GM10266 (cell line): ENCODE data around the gene NOD1.

Experiments used
- DNase-seq: peaks from one replicate; pipeline ENCODE4 v3.0.0; 2012; ENCODE audit errors: extremely low spot score
- TF ChIP-seq, protein P1 (sequence below): IDR thresholded peaks from 2 replicates; pipeline ENCODE4 v1.5.1; 2012; ENCODE audit warnings: mild to moderate bottlenecking, low read depth; ENCODE audit not compliant: control insufficient read depth, insufficient read depth; ENCODE audit errors: missing control alignments

Gene NOD1

DNA sequence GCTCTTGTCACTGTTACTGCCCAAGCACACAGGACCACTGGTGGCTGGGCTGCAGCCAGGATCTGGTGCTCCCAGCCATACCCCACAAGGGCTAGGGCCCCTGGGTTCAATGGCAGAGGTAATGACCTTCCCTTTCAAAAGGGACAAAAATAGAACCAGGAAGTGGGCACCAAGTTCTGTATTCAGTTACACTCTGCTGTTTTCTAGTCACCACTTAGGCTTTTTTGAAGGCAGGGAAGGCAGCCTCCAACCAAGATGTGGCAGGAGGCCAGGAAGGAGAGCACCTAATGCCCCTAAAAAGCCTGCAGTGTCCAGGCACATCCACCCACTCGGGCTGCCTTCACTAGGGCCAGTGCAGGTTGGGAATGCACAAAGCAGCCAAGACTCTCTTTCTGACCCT lies 47.8 kb downstream of the NOD1 start:
- TF ChIP-seq, protein P1, sequence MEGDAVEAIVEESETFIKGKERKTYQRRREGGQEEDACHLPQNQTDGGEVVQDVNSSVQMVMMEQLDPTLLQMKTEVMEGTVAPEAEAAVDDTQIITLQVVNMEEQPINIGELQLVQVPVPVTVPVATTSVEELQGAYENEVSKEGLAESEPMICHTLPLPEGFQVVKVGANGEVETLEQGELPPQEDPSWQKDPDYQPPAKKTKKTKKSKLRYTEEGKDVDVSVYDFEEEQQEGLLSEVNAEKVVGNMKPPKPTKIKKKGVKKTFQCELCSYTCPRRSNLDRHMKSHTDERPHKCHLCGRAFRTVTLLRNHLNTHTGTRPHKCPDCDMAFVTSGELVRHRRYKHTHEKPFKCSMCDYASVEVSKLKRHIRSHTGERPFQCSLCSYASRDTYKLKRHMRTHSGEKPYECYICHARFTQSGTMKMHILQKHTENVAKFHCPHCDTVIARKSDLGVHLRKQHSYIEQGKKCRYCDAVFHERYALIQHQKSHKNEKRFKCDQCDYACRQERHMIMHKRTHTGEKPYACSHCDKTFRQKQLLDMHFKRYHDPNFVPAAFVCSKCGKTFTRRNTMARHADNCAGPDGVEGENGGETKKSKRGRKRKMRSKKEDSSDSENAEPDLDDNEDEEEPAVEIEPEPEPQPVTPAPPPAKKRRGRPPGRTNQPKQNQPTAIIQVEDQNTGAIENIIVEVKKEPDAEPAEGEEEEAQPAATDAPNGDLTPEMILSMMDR: no peak
- no peak for DNase-seq

DNA sequence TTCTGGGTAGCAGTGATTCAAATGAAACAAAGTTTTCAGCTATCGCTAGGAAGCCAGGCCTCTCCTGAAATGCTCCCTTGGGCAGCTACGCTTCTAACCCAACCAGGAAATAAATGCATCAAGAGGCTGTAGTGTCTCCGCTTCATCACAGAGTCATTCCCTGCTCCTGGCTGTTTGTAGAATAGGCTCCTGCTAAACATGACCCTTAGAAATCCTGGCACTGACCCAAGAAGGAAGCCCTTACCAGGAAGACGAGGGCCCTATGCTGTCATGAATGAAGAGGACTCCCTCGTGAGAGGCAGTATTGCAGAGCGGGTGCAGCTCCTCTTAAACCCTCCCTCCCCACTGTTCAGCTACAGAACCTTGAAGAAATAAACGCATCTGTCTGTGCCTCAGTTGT lies 48.3 kb downstream of the NOD1 start:
- TF ChIP-seq, protein P1: no peak
- no peak for DNase-seq

DNA sequence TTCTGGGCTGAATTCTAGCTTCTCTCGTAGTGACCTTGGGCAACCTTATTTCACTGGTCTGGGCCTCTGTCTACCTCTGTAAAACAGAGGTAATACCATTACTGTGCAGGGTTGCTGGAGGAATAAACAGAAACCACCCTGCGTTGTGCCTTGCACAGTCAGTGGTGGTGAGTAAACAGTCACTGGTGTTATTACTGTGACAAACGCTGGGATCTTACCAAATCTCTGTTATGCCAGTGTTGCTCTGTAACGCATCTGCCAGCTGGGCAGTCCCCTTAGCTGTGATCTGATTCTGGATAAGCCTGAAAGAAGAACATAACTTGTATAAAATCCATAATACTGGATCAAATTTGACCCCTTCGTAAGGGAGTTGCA lies 49.4 kb downstream of the NOD1 start:
- DNase-seq: no peak
- TF ChIP-seq, protein P1: no peak

DNA sequence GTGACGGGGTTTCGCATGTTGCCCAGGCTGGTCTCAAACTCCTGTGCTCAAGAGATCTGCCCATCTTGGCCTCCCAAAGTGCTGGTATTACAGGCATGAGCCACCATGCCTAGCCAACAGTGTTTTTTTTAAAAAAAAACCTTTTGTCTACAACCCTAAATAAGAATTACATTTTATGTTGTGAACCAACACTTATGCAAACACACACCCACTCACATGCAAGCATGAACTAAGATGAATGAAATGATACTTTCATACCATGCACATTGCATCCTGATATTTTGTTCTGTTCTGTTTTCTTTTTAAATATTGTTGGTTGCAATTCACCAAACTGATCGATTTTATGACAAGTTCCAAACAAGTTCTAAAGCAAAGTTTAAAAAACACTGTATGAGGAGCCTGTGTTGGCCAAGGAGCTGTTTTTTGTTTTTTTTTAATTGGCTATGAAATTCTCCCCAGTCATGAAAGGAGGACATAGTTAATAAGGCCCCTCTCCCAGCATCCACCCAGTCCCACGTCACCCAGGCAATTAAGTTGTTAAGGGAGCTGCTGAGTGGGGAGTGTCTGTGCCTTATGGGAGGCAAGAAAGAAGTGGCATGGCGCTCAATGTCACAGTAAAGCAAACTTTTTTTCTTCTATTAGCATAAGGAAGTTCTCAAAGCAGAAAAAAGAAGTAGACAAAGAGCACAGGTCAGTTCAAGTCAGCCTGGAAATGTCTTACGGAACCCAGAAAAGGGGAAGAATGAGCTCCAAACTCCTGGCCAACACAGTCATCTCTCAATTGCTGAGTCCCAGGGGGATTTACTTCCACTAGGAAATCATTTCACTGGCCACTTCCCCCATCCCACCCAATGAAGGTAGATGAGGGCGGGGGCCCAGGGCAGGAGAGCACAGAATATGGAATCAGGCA lies 50.1 kb downstream of the NOD1 start:
- TF ChIP-seq, protein P1: no peak
- no peak for DNase-seq

DNA sequence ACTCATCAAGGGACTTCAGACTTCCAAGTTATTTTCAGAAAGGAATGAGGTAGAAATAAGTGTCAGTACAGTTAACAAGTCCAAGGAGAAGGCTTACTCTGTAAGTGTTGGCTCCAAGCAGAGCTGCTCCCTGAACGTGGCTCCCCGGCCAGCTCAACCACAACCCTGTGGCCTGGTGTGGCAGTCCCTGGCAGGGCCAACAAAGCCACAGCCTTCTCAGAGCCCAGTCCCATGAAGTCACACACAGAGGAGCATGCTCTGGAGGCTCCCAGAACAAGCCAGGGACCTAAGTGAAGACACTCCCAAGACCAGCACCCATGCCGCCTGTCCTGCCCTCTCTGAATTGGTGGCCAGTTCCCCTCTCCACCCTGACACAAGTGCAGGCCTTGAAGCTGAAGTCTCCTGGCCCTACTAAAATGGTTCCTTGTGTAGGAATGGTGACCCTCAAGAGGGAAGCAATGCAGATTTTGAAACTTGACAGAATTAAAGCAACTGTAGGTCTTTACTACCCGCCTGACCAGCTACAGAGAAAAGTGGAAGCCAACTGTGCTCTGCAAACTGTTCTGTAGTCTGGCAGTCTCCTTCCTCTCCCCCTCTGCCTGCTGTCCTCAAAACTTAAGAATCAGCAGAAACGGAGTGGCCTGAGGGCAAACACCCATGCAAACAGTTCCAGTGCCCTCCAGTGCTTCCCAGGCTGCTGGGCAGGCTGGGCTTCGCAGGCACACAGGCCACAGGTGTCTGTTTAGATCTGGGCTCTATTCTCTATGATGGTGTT lies 51.1 kb downstream of the NOD1 start:
- TF ChIP-seq, protein P1: no peak
- DNase-seq: no peak

DNA sequence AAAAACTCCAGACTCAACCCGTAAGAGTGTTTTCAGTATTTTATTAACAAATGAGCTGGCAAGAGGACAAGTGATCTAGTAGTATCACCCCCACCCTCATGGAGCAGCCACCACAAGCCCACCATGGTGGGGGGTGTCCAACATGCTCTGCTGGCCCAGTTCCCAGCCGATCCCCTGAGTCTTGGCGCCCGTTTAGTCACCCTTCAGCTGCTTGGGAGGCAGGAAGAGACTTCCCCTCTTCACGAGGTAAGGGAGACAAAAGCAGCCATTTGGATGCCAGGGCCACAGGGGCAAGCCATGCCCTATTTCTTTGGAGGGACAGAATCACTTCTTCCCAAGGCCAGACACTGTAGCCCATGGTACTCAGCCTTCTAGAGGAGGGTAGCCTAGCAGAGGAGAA lies 54.1 kb downstream of the NOD1 start:
- no peak for DNase-seq
- TF ChIP-seq, protein P1: no peak
